Measurements from ENCODE around the gene COL4A1. TPM values are rescaled to one million over a fixed set of nuclear protein-coding genes. Genes with fewer than 3 reads are reported as not detected.

The COL4A1 gene
- total RNA-seq, 1 donor from 2014 or later: 0.44 TPM

- intact Hi-C loops (cut with micrococcal nuclease): loop anchor here (5.0 kb wide), 4 partner anchors 351 to 1921 kb away; partner anchors contain the start of genes ABHD13, IRS2 and LIG4
Observed at GRCh38 chr13:110138010-110138699, 168.8 kb downstream of the COL4A1 start.

DNA sequence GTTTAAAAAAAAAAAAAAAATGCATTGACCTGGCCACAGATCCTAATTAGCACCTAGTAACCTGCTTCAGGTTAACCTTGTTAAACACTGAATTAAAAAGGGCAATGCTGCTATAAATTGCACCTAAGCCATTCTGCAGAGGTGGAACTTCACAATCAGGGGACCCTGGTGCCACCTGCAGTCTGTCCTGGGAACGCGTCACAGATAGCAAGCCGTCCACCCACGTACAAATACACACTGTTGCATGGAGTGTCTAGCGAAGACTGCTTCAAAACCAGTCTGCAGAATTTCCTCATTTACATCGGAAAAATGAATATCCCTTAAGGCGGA, 169.3 kb downstream of the COL4A1 start:
- intact Hi-C loops (cut with micrococcal nuclease): loop anchor here (1.0 to 5.0 kb wide), 5 partner anchors 350 to 1920 kb away; partner anchors contain the start of genes ABHD13, IRS2 and LIG4

DNA sequence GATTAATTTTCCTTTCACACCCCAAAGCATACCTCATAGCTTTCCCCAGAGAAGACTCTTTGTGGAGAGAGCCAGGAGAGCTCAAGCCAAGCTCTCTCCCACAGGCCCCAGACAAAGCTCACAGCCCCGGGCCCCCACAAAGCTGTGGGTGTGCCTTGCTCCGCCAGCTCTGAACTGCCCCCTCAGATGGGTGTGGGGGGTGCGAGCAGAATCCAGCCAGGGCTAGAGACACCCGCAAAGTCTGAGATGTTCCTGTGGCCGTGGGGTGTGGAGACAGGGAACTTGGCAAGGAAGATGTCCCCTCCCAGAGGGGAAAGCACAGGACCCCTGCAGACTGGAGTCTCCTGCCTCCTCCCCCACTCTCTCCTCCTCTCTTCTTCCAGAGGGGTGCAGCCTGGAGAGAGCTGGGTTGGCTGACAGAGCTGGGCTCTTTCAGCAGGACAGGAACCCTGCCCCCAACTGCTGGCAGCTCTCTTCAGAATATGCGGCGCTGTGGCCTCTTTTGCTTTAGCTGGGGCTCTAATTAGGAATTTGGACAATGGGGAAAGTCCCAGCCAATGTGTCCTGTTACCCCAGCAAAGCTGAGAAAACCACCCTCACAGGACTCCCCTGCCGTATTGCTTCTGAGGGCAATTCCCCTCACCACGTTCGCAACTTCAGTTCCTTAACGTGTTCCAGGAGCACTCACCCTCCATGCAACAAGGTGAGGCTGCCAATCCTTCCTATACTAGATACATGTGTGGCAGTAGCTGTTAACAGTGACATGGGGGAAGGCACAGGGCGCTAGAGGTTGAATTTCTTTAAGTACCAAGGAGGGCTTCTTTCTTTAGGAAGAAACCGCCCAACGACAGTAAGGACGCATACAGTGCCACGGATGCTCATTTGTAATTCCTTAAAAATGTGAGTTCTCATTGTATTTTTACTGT, 170.0 kb downstream of the COL4A1 start:
- intact Hi-C loops (cut with micrococcal nuclease): loop anchor here (1.0 to 5.0 kb wide), 5 partner anchors 350 to 1920 kb away; partner anchors contain the start of genes ABHD13, IRS2 and LIG4

DNA sequence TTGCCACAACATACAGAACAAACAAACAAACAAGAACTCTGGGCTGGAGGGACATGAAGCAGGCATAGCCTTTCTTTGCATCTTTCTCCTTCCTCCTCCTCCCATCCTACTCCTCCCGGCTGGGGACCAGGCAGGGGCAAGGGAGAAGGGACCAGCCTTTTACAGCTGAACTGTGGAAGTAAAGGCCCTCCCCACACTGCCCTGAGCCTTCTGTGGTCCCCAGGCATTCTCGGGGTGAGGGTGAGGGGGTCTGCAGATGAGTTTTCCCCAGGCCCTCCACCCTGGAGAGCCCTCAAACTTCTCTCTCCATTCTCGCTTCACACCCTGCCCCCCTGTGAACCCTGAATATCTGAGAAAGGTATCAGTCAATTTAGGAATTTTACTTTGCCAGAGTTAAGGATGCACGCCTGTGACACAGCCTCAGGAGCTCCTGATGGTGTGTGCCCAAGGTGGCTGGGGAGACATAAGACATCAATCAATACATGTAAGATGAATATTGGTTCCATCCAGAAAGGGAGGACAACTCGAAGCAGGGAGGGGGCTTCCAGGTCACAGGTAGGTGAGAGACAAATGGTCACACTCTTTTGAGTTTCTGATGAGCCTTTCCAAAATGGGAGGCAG, 170.9 kb downstream of the COL4A1 start:
- intact Hi-C loops (cut with micrococcal nuclease): loop anchor here (5.0 kb wide), 4 partner anchors 349 to 1919 kb away; partner anchors contain the start of genes ABHD13, IRS2 and LIG4

DNA sequence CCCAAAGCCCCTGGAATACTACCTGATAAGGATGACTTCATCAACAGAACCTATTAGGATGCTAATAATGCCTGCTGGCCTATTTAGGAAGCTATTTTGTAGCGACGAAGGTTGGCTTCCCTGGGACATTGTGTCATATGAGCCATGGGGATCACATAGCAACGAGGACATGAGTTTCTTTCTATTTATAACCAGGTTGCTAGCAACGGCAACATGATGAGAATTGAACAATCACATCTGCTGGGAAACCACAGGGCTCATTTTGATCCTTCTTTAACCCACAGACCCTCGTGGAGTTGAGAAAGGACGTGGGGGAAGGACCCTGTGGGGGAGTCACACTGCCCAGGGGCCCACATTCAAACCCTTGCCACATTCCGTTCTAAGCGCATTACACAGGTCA, 172.2 kb downstream of the COL4A1 start:
- intact Hi-C loops (cut with micrococcal nuclease): loop anchor here (5.0 kb wide), 4 partner anchors 348 to 1918 kb away; partner anchors contain the start of genes ABHD13, IRS2 and LIG4

GRCh38 chr13:110133425-110134235, 173.3 kb downstream of the COL4A1 start:
- intact Hi-C loops (cut with micrococcal nuclease): no loop called here

- intact Hi-C loops (cut with micrococcal nuclease): no loop called here
Observed at GRCh38 chr13:110132225-110132982, 174.6 kb downstream of the COL4A1 start.

DNA sequence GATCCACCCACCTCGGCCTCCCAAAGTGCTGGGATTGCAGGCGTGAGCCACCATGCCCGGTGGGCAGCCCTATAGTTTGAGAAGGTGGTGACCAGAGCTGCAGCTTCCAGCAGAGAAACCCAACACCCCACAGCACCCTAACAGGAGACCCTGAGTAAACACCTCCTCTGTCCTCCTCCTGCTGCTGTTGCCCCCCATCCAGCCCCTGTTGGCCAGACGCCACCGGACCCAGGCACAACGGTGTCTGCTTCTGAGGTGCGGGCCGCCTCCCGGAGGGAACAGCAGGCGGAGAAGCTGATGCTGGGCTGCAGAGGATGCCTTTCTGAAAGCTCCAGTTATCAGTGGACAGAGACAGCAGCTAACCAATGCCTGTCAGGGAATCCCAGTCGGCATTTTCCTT, 175.5 kb downstream of the COL4A1 start:
- intact Hi-C loops (cut with micrococcal nuclease): no loop called here

DNA sequence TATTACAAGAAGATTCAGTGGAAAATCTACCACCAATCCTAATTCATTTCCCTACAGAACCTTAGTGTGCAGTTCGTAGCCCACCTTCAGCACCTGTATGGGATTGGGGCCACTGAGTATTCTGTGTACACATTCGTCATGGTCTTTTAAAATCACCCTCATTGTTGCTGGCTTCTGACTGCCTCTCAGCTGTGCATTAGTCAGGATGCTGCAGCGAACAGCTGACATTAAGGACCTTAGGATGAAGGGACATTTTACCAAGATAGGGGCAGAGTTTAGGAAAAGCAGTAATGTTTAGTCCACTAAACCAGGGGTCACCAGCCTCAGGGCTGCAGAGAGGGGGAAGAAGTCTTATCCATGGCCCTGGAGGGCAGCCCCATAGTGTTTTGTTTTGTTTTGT, 176.5 kb downstream of the COL4A1 start:
- intact Hi-C loops (cut with micrococcal nuclease): no loop called here

DNA sequence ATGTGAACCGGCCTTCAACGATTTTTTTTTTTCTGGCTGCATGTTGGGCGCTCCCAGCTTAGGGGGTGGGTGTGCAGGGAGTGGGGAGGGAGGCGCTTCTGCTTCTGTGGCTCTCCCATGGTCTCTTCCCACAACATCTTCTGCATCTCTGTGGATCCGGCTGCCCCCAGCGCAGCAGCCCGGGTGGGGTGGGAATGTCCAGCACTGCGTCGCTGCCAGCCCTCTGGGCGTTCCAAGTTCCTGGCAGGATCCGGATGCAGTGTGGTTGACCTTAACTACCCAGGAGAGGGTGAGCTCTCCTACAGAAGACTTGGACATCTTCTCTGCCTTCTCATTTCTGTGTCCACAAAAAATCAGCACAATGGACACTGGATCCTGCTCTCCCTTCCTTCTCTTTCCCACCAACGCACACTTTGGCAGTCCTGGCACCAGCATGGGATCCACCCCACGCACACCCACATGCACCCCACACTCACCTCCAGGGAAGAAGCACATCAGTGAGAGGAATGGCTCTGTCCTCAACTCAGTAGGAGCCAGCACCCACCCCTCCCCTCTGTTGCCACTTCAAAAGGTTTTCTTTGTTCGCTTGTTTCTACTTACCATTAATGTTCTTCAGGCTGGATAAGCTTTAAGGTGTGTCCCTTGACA, 177.3 kb downstream of the COL4A1 start:
- intact Hi-C loops (cut with micrococcal nuclease): no loop called here

GRCh38 chr13:110129076-110129475, 177.9 kb downstream of the COL4A1 start:
- intact Hi-C loops (cut with micrococcal nuclease): no loop called here

DNA sequence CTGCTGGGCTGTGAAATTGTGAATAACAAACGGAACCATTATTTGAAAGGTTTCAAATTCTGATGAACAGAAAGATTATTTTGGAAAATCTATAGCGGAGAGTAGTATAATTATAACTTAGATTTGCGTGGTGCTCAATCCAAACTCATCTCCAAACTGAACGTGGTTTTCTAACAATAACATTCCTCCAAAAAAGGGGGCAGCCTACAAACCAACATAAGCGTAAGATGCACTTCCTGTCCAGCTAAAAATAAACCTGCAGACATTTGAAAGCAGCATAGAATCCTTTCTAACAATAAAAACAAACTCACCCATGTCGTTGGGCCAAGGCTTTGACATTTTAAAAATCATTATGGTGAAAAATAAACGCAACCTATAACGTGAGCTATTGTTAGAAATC, 178.4 kb downstream of the COL4A1 start:
- intact Hi-C loops (cut with micrococcal nuclease): no loop called here

DNA sequence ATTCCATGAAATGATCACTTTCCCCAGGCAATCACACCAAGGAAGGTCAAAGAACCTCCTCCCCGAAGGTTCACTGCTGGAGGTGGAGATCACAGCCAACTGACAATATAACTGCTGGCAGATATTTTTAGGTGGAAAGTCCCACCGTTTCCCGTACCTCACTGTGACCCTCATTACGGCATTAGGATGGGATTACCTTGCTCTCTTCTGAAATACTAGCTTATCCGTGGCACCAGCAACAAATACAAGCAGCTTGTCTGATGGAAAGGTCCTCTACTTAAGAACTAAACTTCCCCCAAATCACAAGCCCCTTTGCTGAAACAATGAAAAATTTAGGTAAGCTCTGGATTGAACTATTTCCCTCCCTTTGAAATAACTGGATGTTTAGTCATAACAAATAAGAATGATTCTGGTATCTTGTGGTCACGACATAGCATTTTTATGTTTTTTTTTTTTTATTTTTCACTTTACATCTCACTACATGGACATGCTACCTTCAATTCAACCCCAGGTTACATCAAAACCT, 178.9 kb downstream of the COL4A1 start:
- intact Hi-C loops (cut with micrococcal nuclease): no loop called here

GRCh38 chr13:110126391-110126961, 180.5 kb downstream of the COL4A1 start:
- intact Hi-C loops (cut with micrococcal nuclease): no loop called here

DNA sequence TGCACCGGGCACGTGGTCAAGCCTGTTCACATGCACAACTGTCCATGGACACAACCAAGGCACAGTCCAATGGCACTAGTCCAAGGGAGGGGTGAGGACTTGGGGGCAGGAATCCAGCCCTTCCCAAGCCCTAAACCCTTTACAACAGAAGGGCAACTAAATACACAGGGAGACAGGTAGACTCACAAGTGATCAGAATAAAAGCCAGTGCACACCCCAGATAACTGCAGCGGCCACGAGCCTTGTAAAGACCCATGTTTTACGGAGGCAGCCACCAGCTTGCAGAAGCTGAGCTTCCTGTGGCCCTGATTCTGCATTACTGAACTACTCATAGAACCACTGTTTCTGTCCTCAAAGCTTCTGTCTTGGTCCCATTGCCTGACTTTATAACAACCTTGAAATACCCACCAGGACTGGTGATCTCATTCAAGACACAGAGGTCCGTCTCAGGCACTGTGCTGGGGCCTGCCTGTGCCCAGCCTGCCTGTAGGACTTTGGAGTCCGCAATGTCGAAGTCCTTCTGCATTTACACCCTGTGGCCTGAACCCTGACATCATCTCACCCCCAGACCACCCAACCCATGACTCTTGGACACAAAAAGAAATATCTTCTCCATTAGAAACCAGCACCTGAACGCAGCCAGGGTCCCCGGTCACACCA, 181.2 kb downstream of the COL4A1 start:
- intact Hi-C loops (cut with micrococcal nuclease): no loop called here

- intact Hi-C loops (cut with micrococcal nuclease): no loop called here
Observed at GRCh38 chr13:110125157-110125556, 181.8 kb downstream of the COL4A1 start.

DNA sequence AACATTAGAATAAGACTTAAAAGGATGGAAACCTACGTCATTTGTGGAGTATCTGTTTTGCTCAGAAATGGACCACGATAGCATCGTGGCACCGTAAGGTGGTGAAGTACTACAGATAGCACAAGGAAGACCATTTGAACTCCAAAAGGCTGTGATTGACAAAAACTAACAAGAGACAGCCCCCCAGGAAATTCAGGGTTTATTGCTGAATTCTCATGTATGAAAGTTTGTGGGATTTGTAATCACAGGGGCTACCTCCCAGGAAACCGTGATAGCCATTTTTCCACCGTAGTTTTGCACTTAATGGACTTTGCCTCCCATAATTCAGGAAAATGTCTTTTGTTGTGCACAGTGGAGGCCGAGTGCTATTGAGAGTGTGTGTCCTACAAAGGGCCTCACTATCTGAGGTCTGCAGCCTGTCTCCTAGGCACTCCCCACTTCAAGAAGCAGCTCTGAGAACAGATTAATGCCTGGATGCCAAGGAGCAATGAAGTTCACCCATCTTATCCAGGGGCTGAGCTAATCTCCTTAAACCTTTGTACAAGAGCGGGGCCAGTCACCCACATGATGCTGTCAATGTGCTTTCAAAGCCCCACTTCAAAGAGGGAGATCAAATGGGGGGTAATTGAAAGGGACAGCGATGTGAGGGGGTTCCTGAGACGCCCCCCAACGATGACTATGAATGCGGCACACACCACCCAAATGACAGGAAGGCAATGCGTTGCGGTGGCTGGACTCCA, 182.6 kb downstream of the COL4A1 start:
- intact Hi-C loops (cut with micrococcal nuclease): no loop called here
